ENCODE results near the gene HPGD. TPM values are rescaled to one million over a fixed set of nuclear protein-coding genes. Genes with fewer than 3 reads are reported as not detected.

Gene HPGD
- total and polyA plus RNA-seq, 2 of the 4 experiments (the other 2 are of a cell fraction), result not detected

DNA sequence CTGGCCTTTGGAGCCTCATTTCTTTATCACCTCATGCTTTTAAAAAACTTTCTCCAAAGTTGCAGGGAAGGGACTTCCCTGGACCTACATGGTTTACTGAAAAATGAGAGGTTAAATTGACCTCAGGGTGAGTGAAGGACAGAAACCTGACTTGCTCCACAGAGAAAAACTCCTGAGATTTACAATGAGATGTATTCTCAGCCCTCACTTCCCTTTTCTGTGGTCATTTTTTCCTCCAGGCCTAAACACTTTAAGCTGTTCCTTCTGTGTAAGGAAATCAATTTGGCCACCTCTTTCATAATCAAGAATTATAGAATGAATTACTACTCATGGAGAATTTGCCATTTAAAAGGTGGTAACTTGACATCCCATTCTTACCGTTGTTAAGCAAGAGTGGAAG is 77.9 kb downstream of the HPGD start:
- in situ Hi-C loops (cut with MboI; ENCODE audit: low sequenced_read_pairs), result no loop called here
- DNase-seq (no peak), ATAC-seq (ENCODE audit: low read depth) (no peak)
- Histone ChIP-seq H2AFZ (replicated peaks; ENCODE audit: low read length, poor library complexity) (no peak overlapping the region), H3K27me3 (ENCODE audit: control insufficient read depth, insufficient read depth, low read length) (no peaks in the 10 kb centered on the region), H3K9me3 (ENCODE audit: control insufficient read depth, insufficient read depth, low read length) (peaks cover 2% of the 10 kb centered on the region; the same call in 1 of the 2 replicates), H2AK9ac (replicated peaks; ENCODE audit: low read depth, low read length, poor library complexity) (no peak overlapping the region), H3K36me3 (ENCODE audit: control insufficient read depth, insufficient read depth, low read length) (no peaks in the 10 kb centered on the region), H3K9ac (ENCODE audit: low read depth, low read length) (no peak overlapping the region), H3K79me1 (ENCODE audit: low read depth in 1 of 2, low read length in 2 of 2) (no peaks in the 10 kb centered on the region), H3K4me1 (ENCODE audit: control insufficient read depth, insufficient read depth, low read length) (no peaks in the 10 kb centered on the region), H4K91ac (ENCODE audit: insufficient read depth, low read depth, low read length) (no peak overlapping the region), H3K56ac (ENCODE audit: extremely low read depth, insufficient read depth, low read length) (no peak overlapping the region), H3K4me2 (ENCODE audit: low read depth, low read length) (no peak overlapping the region), H2BK5ac (ENCODE audit: low read depth, low read length, poor library complexity, severe bottlenecking) (no peak overlapping the region), H3K4ac (ENCODE audit: low read depth, low read length) (no peak overlapping the region), H3K23ac (ENCODE audit: low read depth, low read length) (no peak overlapping the region), H4K5ac (ENCODE audit: low read depth, low read length) (no peak overlapping the region), H4K20me1 (ENCODE audit: insufficient read depth, low read length) (no peaks in the 10 kb centered on the region), H3K4me3 (ENCODE audit: insufficient read depth, low read depth, low read length) (no peak overlapping the region), H2BK120ac (ENCODE audit: low read depth, low read length) (no peak overlapping the region), H2BK20ac (ENCODE audit: low read depth, low read length) (no peak overlapping the region), H3K18ac (ENCODE audit: low read depth, low read length) (no peak overlapping the region), H3K14ac (replicated peaks; ENCODE audit: low read depth, low read length) (no peak overlapping the region), H4K8ac (ENCODE audit: low read depth in 2 of 2, low read length in 2 of 2) (no peak overlapping the region), H2AK5ac (ENCODE audit: low read depth, low read length) (no peak overlapping the region), H2BK15ac (ENCODE audit: low read depth, low read length) (no peak overlapping the region), H3K9me1 (ENCODE audit: insufficient read depth, low read length) (no peaks in the 10 kb centered on the region), H3K27ac (ENCODE audit: insufficient read depth, low read length) (no peak overlapping the region)
- no CpG with 5 or more reads among the region's 1 CpG for WGBS, 2 experiments (ENCODE audit: extremely low coverage in 2 of 2, insufficient read length in 1 of 2)
- ChIA-PET POLR2A (ENCODE audit: unreplicated experiment) (no interaction called here), CTCF (no interaction called here)
- no peak for TF ChIP-seq RCOR1 (IDR thresholded peaks at IDR 0.05; ENCODE audit: insufficient replicate concordance, low read length)
- BruUV-seq (replicated peaks), result no TSS peak
- intact Hi-C loops (cut with micrococcal nuclease), result no loop called here
- dilution Hi-C loops (cut with HindIII; ENCODE audit: low sequenced_read_pairs, unreplicated experiment), result no loop called here

Other genes with a start within 250 kb of the HPGD start
- gene FBXO8, start 238.8 kb downstream of the HPGD start, total RNA-seq (2012; rRNA removed), result 23.9 and 25.6 TPM in 2 replicates
- gene FBXO8, start 238.8 kb downstream of the HPGD start, polyA plus RNA-seq (2012; rRNA removed), result 10.4 and 11.3 TPM in 2 replicates
- 9.5 and 15.8 TPM in 2 replicates for gene CEP44, start 238.6 kb downstream of the HPGD start, total RNA-seq (2012; rRNA removed)
- gene CEP44, start 238.6 kb downstream of the HPGD start, polyA plus RNA-seq (2012; rRNA removed), result 1.9 and 3.5 TPM in 2 replicates